ENCODE data around the gene COX4I1. TPM values are rescaled to one million over a fixed set of nuclear protein-coding genes. Genes with fewer than 3 reads are reported as not detected.

Gene COX4I1
- total and polyA plus RNA-seq, 2 of the 8 experiments (the other 6 are each of a cell fraction or from before 2014, with no cell fraction given): 507 to 707 TPM

- no peak for TF ChIP-seq CHD7 (IDR thresholded peaks at IDR 0.05; ENCODE audit: insufficient replicate concordance, low read length)
- TF ChIP-seq POLR2A (IDR thresholded peaks at IDR 0.05; ENCODE audit: control extremely low read depth in 1 of 2, low read depth in 2 of 2, low read length in 2 of 2): no peak
- TF ChIP-seq EGR1 (IDR thresholded peaks at IDR 0.05; ENCODE audit: borderline replicate concordance, low read depth, low read length): no peak
- no peak for TF ChIP-seq NANOG (IDR thresholded peaks at IDR 0.05; ENCODE audit: insufficient read depth, low read depth, low read length, poor library complexity, severe bottlenecking)
- no peak for TF ChIP-seq TCF12 (IDR thresholded peaks at IDR 0.05; ENCODE audit: low read depth, low read length)
Observed at GRCh38 chr16:85806539-85806938, 7.0 kb downstream of the COX4I1 start (continued).
